Measurements from ENCODE around the gene GPD1. TPM values are rescaled to one million over a fixed set of nuclear protein-coding genes. Genes with fewer than 3 reads are reported as not detected.
A peak's percentile ranks its signal among the peaks of the same experiment; 100 is the strongest.

The GPD1 gene
- total and polyA plus RNA-seq, 9 of the 15 experiments (the other 6 are each of a cell fraction or from before 2014, with no cell fraction given) = 0.13 to 1.00 (median 0.55) TPM

DNA sequence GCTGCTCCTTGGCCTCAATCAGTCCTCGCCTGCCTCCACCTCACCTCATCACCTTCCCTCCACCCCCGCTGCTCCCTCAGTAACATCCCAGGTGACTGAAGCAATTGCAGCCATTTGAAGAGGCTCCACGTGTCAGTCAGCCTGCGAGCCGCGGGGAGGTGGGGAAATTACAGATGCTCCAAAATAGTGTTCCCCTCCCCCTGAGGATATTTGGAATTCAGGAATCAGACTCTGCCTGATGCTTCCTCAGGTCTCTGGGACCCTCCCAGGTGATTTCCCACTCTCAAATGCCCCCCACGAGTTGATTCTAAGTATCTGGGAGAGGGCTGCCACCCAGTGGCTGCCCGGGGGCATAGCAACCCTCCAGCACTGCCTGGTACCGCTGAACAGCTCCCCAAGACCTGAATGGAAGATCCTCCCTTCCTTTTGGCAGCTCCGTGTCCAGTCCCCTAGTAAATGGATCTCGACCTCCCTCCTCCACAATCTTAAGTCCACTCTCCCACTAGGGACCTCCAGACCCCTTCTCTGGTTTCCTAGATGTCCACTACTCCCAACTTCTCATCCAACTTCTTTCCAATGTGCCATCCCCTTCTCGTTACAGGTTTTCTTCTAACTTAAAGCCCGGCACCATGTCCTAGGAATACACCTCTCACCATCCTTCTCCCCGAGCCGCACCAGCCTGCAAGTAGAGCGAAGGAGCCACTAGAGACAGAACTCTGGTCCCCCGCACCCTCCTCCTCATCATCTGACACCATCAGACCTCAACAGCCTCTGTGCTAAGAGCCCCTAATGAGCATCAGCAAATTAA, 47.8 kb upstream of the GPD1 start (continued):
- TF ChIP-seq, protein P1, sequence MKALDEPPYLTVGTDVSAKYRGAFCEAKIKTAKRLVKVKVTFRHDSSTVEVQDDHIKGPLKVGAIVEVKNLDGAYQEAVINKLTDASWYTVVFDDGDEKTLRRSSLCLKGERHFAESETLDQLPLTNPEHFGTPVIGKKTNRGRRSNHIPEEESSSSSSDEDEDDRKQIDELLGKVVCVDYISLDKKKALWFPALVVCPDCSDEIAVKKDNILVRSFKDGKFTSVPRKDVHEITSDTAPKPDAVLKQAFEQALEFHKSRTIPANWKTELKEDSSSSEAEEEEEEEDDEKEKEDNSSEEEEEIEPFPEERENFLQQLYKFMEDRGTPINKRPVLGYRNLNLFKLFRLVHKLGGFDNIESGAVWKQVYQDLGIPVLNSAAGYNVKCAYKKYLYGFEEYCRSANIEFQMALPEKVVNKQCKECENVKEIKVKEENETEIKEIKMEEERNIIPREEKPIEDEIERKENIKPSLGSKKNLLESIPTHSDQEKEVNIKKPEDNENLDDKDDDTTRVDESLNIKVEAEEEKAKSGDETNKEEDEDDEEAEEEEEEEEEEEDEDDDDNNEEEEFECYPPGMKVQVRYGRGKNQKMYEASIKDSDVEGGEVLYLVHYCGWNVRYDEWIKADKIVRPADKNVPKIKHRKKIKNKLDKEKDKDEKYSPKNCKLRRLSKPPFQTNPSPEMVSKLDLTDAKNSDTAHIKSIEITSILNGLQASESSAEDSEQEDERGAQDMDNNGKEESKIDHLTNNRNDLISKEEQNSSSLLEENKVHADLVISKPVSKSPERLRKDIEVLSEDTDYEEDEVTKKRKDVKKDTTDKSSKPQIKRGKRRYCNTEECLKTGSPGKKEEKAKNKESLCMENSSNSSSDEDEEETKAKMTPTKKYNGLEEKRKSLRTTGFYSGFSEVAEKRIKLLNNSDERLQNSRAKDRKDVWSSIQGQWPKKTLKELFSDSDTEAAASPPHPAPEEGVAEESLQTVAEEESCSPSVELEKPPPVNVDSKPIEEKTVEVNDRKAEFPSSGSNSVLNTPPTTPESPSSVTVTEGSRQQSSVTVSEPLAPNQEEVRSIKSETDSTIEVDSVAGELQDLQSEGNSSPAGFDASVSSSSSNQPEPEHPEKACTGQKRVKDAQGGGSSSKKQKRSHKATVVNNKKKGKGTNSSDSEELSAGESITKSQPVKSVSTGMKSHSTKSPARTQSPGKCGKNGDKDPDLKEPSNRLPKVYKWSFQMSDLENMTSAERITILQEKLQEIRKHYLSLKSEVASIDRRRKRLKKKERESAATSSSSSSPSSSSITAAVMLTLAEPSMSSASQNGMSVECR (CRISPR knock-in tag; IDR thresholded peaks at IDR 0.05) = no peak
- TF ChIP-seq ZNF41 (CRISPR knock-in tag; conservative IDR thresholded peaks at IDR 0.05) = no peak
- TF ChIP-seq ZNF583 (CRISPR knock-in tag; IDR thresholded peaks at IDR 0.05) = no peak
- TF ChIP-seq, protein P2, sequence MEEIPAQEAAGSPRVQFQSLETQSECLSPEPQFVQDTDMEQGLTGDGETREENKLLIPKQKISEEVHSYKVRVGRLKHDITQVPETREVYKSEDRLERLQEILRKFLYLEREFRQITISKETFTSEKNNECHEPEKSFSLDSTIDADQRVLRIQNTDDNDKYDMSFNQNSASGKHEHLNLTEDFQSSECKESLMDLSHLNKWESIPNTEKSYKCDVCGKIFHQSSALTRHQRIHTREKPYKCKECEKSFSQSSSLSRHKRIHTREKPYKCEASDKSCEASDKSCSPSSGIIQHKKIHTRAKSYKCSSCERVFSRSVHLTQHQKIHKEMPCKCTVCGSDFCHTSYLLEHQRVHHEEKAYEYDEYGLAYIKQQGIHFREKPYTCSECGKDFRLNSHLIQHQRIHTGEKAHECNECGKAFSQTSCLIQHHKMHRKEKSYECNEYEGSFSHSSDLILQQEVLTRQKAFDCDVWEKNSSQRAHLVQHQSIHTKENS (CRISPR knock-in tag; IDR thresholded peaks at IDR 0.05) = no peak
- no peak for TF ChIP-seq ZNF280B (CRISPR knock-in tag; IDR thresholded peaks at IDR 0.05)
- TF ChIP-seq, protein P3, sequence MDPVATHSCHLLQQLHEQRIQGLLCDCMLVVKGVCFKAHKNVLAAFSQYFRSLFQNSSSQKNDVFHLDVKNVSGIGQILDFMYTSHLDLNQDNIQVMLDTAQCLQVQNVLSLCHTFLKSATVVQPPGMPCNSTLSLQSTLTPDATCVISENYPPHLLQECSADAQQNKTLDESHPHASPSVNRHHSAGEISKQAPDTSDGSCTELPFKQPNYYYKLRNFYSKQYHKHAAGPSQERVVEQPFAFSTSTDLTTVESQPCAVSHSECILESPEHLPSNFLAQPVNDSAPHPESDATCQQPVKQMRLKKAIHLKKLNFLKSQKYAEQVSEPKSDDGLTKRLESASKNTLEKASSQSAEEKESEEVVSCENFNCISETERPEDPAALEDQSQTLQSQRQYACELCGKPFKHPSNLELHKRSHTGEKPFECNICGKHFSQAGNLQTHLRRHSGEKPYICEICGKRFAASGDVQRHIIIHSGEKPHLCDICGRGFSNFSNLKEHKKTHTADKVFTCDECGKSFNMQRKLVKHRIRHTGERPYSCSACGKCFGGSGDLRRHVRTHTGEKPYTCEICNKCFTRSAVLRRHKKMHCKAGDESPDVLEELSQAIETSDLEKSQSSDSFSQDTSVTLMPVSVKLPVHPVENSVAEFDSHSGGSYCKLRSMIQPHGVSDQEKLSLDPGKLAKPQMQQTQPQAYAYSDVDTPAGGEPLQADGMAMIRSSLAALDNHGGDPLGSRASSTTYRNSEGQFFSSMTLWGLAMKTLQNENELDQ (CRISPR knock-in tag; IDR thresholded peaks at IDR 0.05; ENCODE audit: borderline replicate concordance) = no peak
- TF ChIP-seq ZNF3 (CRISPR knock-in tag; IDR thresholded peaks at IDR 0.05) = no peak
- no peak for TF ChIP-seq TEAD4 (IDR thresholded peaks at IDR 0.05; ENCODE audit: low read length)
- no peak for TF ChIP-seq TEAD4 (CRISPR knock-in tag; IDR thresholded peaks at IDR 0.05; ENCODE audit: borderline replicate concordance)
- TF ChIP-seq SMARCE1 (IDR thresholded peaks at IDR 0.05) = peak; percentile 35; the same call in 1 of the 2 replicates
- TF ChIP-seq, protein P4, sequence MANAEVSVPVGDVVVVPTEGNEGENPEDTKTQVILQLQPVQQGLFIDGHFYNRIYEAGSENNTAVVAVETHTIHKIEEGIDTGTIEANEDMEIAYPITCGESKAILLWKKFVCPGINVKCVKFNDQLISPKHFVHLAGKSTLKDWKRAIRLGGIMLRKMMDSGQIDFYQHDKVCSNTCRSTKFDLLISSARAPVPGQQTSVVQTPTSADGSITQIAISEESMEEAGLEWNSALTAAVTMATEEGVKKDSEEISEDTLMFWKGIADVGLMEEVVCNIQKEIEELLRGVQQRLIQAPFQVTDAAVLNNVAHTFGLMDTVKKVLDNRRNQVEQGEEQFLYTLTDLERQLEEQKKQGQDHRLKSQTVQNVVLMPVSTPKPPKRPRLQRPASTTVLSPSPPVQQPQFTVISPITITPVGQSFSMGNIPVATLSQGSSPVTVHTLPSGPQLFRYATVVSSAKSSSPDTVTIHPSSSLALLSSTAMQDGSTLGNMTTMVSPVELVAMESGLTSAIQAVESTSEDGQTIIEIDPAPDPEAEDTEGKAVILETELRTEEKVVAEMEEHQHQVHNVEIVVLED (CRISPR knock-in tag; IDR thresholded peaks at IDR 0.05) = no peak
- no peak for TF ChIP-seq MIER1 (IDR thresholded peaks at IDR 0.05; ENCODE audit: low read depth)
- no peak for TF ChIP-seq SRSF7 (optimal IDR thresholded peaks at IDR 0.05; ENCODE audit: low read depth, low read length)
- no peak for TF ChIP-seq GTF2E2 (tag; IDR thresholded peaks at IDR 0.05)
- peak; percentile 39; the same call in 1 of the 2 replicates for TF ChIP-seq EGR1 (conservative IDR thresholded peaks at IDR 0.05)
